ENCODE data around the gene BTBD10.

DNA sequence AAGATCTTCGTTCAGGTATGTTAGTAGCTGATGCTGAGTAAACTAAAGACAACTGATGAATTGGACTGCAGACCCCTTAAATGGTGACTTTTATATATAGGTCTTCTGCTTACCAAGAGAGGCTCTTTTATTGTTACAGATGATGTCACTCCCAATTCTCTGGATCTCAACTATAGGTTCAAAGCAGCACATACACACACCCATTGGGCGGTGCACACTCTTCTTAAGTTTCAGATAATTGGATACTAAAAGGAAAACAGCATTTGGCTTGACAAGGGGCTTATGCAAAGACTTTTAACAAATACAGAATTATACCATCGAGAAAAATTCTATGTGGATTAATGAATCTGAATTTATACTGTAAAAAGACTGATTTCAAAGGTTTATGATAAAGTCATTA is 32.9 kb upstream of the BTBD10 start, which contains the start of gene PTH:
- TF ChIP-seq, protein P1, sequence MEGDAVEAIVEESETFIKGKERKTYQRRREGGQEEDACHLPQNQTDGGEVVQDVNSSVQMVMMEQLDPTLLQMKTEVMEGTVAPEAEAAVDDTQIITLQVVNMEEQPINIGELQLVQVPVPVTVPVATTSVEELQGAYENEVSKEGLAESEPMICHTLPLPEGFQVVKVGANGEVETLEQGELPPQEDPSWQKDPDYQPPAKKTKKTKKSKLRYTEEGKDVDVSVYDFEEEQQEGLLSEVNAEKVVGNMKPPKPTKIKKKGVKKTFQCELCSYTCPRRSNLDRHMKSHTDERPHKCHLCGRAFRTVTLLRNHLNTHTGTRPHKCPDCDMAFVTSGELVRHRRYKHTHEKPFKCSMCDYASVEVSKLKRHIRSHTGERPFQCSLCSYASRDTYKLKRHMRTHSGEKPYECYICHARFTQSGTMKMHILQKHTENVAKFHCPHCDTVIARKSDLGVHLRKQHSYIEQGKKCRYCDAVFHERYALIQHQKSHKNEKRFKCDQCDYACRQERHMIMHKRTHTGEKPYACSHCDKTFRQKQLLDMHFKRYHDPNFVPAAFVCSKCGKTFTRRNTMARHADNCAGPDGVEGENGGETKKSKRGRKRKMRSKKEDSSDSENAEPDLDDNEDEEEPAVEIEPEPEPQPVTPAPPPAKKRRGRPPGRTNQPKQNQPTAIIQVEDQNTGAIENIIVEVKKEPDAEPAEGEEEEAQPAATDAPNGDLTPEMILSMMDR (IDR thresholded peaks at IDR 0.05; ENCODE audit: low read depth, low read length), result no peak
- TF ChIP-seq EZH2phosphoT487 (IDR thresholded peaks at IDR 0.05; ENCODE audit: low read depth), result no peak

All from OCI-LY3 (cell line).